CD4-positive, alpha-beta T cell treated with Interleukin-15 for 4 hours (primary cell): Measurements from ENCODE around the gene SKAP1.

Source experiments
- DNase-seq: peaks from one replicate; pipeline ENCODE4 v3.0.0-alpha.2; 2020; ENCODE audit warnings: low spot score

The SKAP1 gene

GRCh38 chr17:48104440-48104839, 325.6 kb downstream of the SKAP1 start:
- no peak for DNase-seq

GRCh38 chr17:48102798-48103715, 327.0 kb downstream of the SKAP1 start:
- peak; percentile 10 for DNase-seq

DNA sequence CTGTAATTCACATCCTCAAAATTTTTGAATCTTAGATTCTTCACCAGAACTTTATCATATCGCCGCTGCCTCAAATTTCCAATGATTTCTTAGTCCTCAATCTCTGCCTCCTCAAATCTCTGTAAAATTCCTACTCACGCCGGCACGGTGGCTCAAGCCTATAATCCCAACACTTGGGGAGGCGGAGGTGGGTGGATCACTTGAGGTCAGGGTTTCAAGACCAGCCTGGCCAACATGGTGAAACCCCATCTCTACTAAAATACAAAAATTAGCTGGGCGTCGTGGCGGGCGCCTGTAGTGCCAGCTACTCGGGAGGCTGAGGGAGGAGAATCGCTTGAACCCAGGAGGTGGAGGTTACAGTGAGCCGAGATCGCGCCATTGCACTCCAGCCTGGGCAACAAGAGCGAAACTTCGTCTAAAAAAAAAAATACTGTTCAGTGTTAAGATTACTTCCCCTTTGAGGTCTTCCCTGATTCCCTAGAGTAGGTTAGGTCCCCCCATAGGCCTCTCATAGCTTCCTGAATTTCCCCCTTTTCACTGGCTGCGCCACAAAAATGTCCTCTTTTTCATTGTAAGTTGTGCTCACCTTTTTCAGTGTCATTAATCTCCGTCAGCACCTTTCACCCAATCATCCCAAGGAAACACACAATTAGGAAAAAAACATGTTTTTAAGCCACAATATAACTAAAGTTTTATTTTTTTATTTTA, 327.8 kb downstream of the SKAP1 start:
- no peak for DNase-seq

GRCh38 chr17:48101012-48101720, 328.8 kb downstream of the SKAP1 start, which contains the start of gene CBX1:
Gene CBX1, minus strand, starts transcription at chr17:48101478. Its CDS starts 24,474 bp downstream, at chr17:48077004.
- peak; percentile 94 for DNase-seq

GRCh38 chr17:48100591-48101011, 329.4 kb downstream of the SKAP1 start:
- no peak for DNase-seq

- DNase-seq = no peak
These were observed 329.9 kb downstream of the SKAP1 start for GRCh38 chr17:48100160-48100559.

DNA sequence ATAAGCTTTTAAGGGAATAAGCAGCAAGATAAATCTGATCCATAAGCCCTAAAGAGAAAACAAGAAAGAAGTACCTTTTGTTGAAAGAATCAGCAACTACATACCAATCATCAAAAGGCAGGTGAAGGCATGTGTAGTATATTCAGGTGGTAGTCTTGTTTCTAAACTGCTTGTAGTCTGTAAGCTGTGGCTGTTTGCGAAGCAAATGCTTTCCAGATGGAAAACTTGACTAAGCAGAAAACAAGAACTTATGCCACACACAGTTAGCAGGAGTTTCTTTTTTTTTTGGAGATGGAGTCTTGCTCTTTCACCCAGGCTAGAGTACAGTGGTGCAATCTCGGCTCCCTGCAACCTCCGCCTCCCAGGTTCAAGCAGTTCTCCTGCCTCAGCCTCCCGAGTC, 334.4 kb downstream of the SKAP1 start:
- DNase-seq = no peak

GRCh38 chr17:48093341-48094045, 336.5 kb downstream of the SKAP1 start:
- DNase-seq = no peak

- no peak for DNase-seq
These were observed 345.1 kb downstream of the SKAP1 start for GRCh38 chr17:48084932-48085331.
